Caco-2 (cell line): ENCODE measurements around the gene ASXL1. TPM values are rescaled to one million over a fixed set of nuclear protein-coding genes. Genes with fewer than 3 reads are reported as not detected.

ENCODE experiments used
- BruUV-seq: library from RNA; stranded (reverse); fragments of 400-500 nt; replicated peaks from 2 replicates; lab custom pipeline; 2021; lab: Mats Ljungman, UMichigan
- CTCF ChIA-PET: fragments of 300-600 bp; sonication (Branson Sonifier 250); formaldehyde crosslinking; loops from one replicate; lab custom pipeline; 2022; ENCODE audit warnings: antibody characterized with exemption; lab: Charles Lee
- POLR2A ChIA-PET: fragments of 300-600 bp; sonication (Branson Sonifier 250); formaldehyde crosslinking; loops from one replicate; lab custom pipeline; 2022; ENCODE audit warnings: antibody characterized with exemption; lab: Charles Lee
- DNase-seq, 2 experiments: peaks; one replicate each; pipeline versions ENCODE4 v3.0.0 to v3.0.0-alpha.2; 2020 to 2022
- H3K27me3 ChIP-seq: replicated peaks from 2 replicates; pipeline ENCODE4 v1.6.0; 2011; ENCODE audit warnings: low read length; ENCODE audit not compliant: control insufficient read depth, insufficient read depth
- H3K36me3 ChIP-seq: 2 replicates; pipeline ENCODE4 v1.5.1; 2011; ENCODE audit warnings: low read length; ENCODE audit not compliant: control insufficient read depth, insufficient read depth
- H3K4me1 ChIP-seq: fragments of 250-450 bp; sonication (Bioruptor Pico); 2 replicates; pipeline ENCODE4 v1.5.1; 2020; ENCODE audit warnings: mild to moderate bottlenecking
- H3K4me3 ChIP-seq: 2 replicates; pipeline ENCODE4 v1.5.1; 2011; ENCODE audit warnings: low read depth, mild to moderate bottlenecking, control low read depth, low read length
- H3K9me3 ChIP-seq: fragments of 250-450 bp; sonication (Bioruptor Pico); 2 replicates; pipeline ENCODE4 v1.5.1; 2020; ENCODE audit warnings: mild to moderate bottlenecking, moderate library complexity
- H3K27ac Mint-ChIP-seq: one replicate; pipeline ENCODE4 v1.8.0; 2022; ENCODE audit warnings: mixed read lengths; ENCODE audit not compliant: unreplicated experiment
- H3K27me3 Mint-ChIP-seq: one replicate; pipeline ENCODE4 v1.8.0; 2022; ENCODE audit warnings: mixed read lengths; ENCODE audit not compliant: insufficient read depth, unreplicated experiment
- H3K36me3 Mint-ChIP-seq: one replicate; pipeline ENCODE4 v1.8.0; 2022; ENCODE audit warnings: mild to moderate bottlenecking, mixed read lengths; ENCODE audit not compliant: insufficient read depth, unreplicated experiment
- H3K4me1 Mint-ChIP-seq: one replicate; pipeline ENCODE4 v1.8.0; 2022; ENCODE audit warnings: low read depth, mixed read lengths; ENCODE audit not compliant: unreplicated experiment
- H3K4me3 Mint-ChIP-seq: one replicate; pipeline ENCODE4 v1.8.0; 2022; ENCODE audit warnings: mild to moderate bottlenecking, moderate library complexity, mixed read lengths; ENCODE audit not compliant: unreplicated experiment
- H3K9me3 Mint-ChIP-seq: one replicate; pipeline ENCODE4 v1.8.0; 2022; ENCODE audit warnings: mixed read lengths; ENCODE audit not compliant: unreplicated experiment
- intact Hi-C: fragments of 100-400 bp; cut with micrococcal nuclease; formaldehyde crosslinking; loops from one replicate; pipeline ENCODE4 v1.10.0; 2022; ENCODE audit not compliant: unreplicated experiment
- total RNA-seq: library from RNA; stranded (reverse); gene quantifications from 2 replicates; pipeline ENCODE4 v1.2.3, GENCODE V29; 2022
- TF ChIP-seq, protein P1 (sequence below), 2 experiments: fragments of 200-600 bp in 1 of 2; IDR thresholded peaks; 1 replicate in 1 of 2; 2 replicates in 1 of 2; pipeline versions ENCODE4 v1.5.1 to v1.8.0; 2011 to 2022; ENCODE audit warnings: antibody characterized with exemption in 1 of 2, control low read depth in 1 of 2, inconsistent platforms in 1 of 2, low read depth in 1 of 2, low read length in 1 of 2, mild to moderate bottlenecking in 1 of 2, moderate library complexity in 1 of 2; ENCODE audit not compliant: insufficient read depth in 1 of 2, severe bottlenecking in 1 of 2, unreplicated experiment in 1 of 2

ASXL1 gene
- total RNA-seq, 1 experiment from 2014 or later: 226 TPM

DNA sequence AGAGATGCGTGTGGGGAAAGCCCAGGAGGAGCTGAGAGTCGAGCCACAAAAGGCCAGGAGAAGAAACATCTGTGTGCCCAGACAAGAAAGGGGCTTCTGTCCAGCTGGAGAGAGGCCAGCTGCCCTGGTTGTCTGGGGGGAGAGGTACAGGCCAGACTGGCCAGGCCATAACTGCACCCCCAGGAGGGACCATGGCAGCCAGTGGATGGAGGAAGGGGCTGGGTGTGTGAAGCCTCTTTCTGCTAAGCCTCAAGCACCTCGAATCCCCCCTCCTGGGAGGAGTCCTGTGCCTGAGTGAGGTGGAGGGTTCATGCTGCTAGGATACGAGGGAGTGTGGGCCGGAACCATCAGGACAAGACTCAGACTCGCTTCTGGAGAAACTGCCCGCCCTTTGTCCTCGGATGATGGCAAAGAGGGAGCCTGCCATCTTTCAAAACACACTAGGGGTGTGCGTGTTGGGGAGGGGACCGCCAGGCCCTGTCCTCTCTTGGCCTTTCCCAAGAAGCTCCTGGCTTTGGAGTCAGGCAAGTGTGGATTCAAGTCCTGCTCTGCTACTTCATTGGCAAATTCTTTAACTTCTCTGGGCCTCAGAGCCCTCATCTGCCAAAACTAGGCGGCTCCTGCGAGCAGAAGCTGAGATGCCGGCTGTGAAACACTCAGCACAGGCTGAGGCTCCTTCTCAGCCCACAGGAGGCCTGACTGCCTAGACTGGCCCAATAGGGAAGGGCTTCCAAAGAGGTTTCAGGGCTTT lies 90.3 kb downstream of the ASXL1 start:
- no peaks in the 10 kb centered on the region for H3K9me3 ChIP-seq
- CTCF ChIA-PET: interaction anchor here (1.6 kb wide), 1 partner anchor 204 kb away, joined by 4 read pairs; no protein-coding TSS in a partner anchor
- no peak overlapping the region for H3K4me3 Mint-ChIP-seq
- H3K36me3 ChIP-seq: peaks cover 13% of the 10 kb centered on the region
- no peaks in the 10 kb centered on the region for H3K9me3 Mint-ChIP-seq
- H3K27me3 Mint-ChIP-seq: no peaks in the 10 kb centered on the region
- H3K4me1 ChIP-seq: 0 out of 2 replicates have a peak, but pooled peaks cover 5% of the 10 kb centered on the region
- BruUV-seq: no TSS peak
- peak in 1 of 2 experiments; percentile 20 for DNase-seq
- H3K4me3 ChIP-seq: no peak overlapping the region
- peaks cover 15% of the 10 kb centered on the region for H3K4me1 Mint-ChIP-seq
- peak overlapping the region; percentile 46 for H3K27ac Mint-ChIP-seq
- no peaks in the 10 kb centered on the region for H3K27me3 ChIP-seq
- POLR2A ChIA-PET: no interaction called here
- intact Hi-C loops: loop anchor here (10.0 kb wide), 1 partner anchor 206 kb away; no protein-coding TSS in a partner anchor
- TF ChIP-seq, protein P1, sequence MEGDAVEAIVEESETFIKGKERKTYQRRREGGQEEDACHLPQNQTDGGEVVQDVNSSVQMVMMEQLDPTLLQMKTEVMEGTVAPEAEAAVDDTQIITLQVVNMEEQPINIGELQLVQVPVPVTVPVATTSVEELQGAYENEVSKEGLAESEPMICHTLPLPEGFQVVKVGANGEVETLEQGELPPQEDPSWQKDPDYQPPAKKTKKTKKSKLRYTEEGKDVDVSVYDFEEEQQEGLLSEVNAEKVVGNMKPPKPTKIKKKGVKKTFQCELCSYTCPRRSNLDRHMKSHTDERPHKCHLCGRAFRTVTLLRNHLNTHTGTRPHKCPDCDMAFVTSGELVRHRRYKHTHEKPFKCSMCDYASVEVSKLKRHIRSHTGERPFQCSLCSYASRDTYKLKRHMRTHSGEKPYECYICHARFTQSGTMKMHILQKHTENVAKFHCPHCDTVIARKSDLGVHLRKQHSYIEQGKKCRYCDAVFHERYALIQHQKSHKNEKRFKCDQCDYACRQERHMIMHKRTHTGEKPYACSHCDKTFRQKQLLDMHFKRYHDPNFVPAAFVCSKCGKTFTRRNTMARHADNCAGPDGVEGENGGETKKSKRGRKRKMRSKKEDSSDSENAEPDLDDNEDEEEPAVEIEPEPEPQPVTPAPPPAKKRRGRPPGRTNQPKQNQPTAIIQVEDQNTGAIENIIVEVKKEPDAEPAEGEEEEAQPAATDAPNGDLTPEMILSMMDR (IDR thresholded peaks at IDR 0.05; ENCODE audit: insufficient read depth in 1 of 2, low read depth in 1 of 2, low read length in 1 of 2, severe bottlenecking in 1 of 2, unreplicated experiment in 1 of 2): no peak
- peaks cover 100% of the 10 kb centered on the region for H3K36me3 Mint-ChIP-seq

GRCh38 chr20:32449057-32449889 lies 91.1 kb downstream of the ASXL1 start:
- peaks cover 9% of the 10 kb centered on the region for H3K4me1 Mint-ChIP-seq
- CTCF ChIA-PET: interaction anchor here (1.6 kb wide), 1 partner anchor 203 kb away, joined by 4 read pairs; no protein-coding TSS in a partner anchor

More at GRCh38 chr20:32449057-32449889, 91.1 kb downstream of the ASXL1 start:
- Histone ChIP-seq H3K4me3 (no peak overlapping the region), H3K36me3 (peaks cover 17% of the 10 kb centered on the region), H3K9me3 (no peaks in the 10 kb centered on the region), H3K27me3 (no peaks in the 10 kb centered on the region), H3K4me1 (0 out of 2 replicates have a peak, but pooled peaks cover 5% of the 10 kb centered on the region)
- no peaks in the 10 kb centered on the region for H3K27me3 Mint-ChIP-seq
- H3K27ac Mint-ChIP-seq: peak overlapping the region; percentile 22
- intact Hi-C loops: loop anchor here (10.0 kb wide), 1 partner anchor 206 kb away; no protein-coding TSS in a partner anchor
- H3K9me3 Mint-ChIP-seq: no peaks in the 10 kb centered on the region
- peaks cover 100% of the 10 kb centered on the region for H3K36me3 Mint-ChIP-seq
- TF ChIP-seq, protein P1 (IDR thresholded peaks at IDR 0.05; ENCODE audit: insufficient read depth in 1 of 2, low read depth in 1 of 2, low read length in 1 of 2, severe bottlenecking in 1 of 2, unreplicated experiment in 1 of 2): no peak
- H3K4me3 Mint-ChIP-seq: no peak overlapping the region
- no TSS peak for BruUV-seq
- POLR2A ChIA-PET: no interaction called here
- peak in 1 of 2 experiments; percentile 17 for DNase-seq
